GM18520 (cell line): ENCODE data around the gene FAM118B.

Experiments
- ATAC-seq: cut with Tn5 transposase; IDR thresholded peaks from one replicate; pipeline ENCODE4 v1.9.1; 2021; ENCODE audit not compliant: unreplicated experiment

Gene FAM118B

DNA sequence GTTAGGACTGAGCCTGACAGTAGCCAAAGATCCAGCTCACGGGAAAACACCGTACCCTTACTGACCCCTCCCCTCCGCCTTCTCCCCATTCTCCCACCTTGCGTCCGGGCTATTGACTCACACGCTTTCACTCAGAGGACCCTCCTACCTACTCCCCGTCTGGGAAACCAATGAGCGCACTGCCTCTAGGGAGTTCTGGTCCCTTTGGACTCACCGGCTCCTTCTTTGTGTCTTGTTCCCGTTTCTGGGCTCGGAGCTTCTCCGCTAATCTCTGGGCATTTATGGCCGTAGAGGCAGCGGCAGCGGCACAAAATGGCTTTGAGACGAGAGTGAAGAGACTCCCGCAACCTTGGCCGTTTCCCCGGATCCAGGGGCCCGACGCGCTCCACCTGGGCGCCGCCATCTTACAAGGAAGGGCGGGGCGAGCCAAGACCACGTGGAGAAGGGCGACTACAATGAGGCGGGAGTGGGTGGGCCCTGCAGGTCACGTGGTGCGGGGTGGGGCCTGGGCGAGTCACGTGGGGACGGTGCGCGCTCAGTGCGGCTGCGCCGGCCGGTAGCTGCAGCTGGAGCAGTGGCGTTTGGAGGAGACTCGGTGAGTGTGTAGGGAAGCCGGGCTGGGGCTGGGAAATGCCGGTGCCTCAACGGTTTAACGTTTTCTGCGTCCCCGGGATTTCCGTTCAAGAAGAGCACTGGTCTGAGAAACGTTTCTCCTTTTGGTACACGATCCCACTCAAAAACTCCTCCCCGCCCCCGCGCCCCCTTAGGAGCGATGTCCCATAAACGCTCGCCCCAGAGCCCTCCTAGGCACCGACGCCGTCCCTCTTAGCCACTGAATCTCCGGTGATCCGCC, at the start of gene FAM118B, which contains the start of gene RPUSD4:
Gene FAM118B, plus strand, starts transcription at position 547 of the 853 bp plus-strand sequence. CDS start 23,220 bp downstream, outside the sequence.
Gene RPUSD4, minus strand, starts transcription at position 415 of the 853 bp plus-strand sequence. Its CDS starts 12 bp downstream, at position 403.
- peak; percentile 87 for ATAC-seq

GRCh38 chr11:126162306-126163030, 49.1 kb upstream of the FAM118B start:
- ATAC-seq, result no peak

DNA sequence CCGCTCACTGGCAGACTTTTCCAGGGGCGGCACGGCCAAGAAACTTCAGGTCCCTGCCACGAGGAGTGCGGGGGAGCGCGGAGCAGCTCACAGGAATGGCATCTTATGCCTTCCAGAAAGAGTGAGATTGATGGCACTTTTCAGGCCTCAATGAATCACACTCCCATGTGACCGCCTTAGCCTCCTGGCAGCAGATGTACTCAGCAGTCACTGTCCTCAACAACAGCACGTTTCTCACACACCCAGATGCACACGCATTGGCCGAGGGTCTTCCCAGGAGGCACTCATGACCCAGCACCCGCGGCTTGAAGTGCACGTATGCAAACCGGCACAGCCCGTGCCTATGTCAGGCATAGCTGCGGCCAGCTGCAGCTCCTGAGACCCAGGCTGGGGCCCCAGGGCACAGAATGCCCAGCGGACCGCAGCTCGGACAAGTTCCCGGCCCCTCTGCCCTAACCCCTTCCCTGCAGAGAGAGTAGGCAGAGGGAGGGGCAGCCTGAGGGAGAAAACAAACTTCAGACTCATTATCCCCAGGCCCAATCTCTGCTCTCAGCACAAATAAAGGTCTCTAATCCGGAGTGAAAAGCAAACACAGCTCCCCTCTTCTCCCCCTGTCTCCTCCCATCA, 48.4 kb upstream of the FAM118B start:
- no peak for ATAC-seq

DNA sequence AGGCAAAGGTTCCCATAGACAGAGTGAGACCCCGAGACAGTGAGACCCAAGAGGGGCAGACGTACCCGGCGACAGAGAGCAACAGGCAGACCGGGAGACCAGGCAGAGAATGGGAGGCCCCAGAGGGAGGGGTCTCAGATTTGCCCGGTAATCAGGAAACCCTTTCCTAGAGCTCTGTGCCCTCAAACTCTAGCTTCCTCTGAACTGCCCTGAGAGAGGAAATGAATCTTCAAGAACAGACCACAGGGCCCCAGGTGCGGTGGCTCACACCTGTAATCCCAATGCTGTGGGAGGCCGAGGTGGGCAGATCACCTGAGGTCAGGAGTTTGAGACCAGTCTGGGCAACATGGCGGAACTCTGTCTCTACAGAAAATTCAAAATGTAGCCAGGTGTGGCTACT, 47.8 kb upstream of the FAM118B start:
- no peak for ATAC-seq

GRCh38 chr11:126164781-126165180, 46.8 kb upstream of the FAM118B start:
- ATAC-seq, result no peak

DNA sequence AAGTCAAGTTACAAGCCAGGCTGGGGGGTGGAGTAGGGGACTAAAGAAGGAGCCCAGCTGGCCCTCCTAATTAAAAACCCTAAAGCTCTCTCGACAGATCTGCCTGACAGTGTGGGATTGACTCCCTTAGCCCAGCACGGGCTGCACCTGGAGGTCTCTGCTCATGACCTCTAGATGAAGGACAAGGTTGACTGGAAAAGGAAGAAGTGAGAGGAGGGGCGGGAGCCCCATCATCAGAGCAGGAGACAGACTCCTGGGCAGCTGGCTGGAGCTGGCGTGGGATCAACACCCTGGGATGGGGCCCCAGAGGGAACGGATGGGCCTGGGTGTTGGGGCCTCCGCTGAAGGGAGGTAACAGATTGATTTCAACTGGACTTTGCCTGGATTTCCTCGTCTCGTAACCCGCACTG, 46.3 kb upstream of the FAM118B start:
- ATAC-seq, result no peak

- no peak for ATAC-seq
These were observed 45.8 kb upstream of the FAM118B start for GRCh38 chr11:126165757-126166156.

DNA sequence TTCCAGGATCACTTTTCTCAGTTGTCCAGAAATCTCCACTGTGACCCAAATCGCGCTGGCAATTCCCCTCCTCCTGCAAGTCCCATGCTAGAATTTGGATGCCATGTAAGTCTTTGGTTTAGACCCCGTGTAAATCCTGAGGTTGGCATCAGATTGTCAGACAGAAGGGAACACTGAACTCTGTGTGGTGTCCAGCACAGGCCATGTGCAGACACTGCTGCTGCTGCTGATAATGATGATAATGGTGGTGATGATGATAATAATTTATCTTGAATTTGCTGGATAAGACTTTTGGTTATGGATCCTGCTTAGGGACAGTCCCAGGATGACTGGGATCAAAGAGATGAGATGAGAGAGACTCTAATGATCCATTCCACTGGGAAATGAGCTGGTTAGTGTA, 45.2 kb upstream of the FAM118B start:
- ATAC-seq, result no peak

GRCh38 chr11:126167488-126167887, 44.1 kb upstream of the FAM118B start:
- no peak for ATAC-seq

- no peak for ATAC-seq
These were observed 42.3 kb upstream of the FAM118B start for GRCh38 chr11:126169291-126169690.

- no peak for ATAC-seq
These were observed 39.0 kb upstream of the FAM118B start for GRCh38 chr11:126172596-126173038.

GRCh38 chr11:126173257-126173656, 38.3 kb upstream of the FAM118B start:
- ATAC-seq, result no peak

DNA sequence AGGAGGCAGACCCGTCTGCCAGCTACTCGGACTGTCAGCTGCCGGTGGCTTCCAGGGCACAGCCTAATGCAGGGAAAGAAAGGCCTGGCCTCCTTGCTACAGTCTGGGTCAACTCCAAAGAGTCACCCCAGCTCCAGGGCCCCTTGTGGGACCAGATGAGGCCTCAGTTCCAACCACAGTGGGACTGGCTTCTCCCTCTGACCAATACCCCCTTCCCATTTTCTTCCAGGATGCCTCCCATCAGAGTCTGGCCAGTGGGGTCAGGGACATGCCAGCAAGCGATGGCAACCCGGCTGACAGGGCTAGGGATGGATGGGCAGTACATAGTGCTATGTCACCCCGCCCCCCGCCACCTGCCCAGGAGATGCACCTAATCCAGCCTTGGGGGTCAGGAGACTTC, 36.8 kb upstream of the FAM118B start:
- ATAC-seq, result no peak

DNA sequence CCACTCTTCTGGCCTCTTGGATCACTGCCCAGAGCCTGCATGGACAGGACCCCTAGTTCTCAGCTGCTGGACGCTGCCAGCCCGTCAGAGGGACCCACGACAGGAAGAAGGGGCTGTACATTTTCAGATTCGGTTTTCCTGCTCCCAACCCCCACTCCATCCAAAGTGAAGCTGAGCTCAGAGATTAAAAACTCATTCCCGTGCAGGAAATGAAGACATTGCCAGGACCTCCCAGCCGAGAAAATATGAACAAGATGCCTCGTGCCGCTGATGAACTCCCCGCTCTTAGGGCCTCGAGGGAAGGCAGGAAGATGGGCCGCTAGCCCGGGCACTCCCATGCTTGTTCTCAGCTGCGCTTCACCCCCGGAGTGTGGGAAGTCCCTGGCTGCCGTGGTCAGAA, 36.2 kb upstream of the FAM118B start:
- no peak for ATAC-seq

DNA sequence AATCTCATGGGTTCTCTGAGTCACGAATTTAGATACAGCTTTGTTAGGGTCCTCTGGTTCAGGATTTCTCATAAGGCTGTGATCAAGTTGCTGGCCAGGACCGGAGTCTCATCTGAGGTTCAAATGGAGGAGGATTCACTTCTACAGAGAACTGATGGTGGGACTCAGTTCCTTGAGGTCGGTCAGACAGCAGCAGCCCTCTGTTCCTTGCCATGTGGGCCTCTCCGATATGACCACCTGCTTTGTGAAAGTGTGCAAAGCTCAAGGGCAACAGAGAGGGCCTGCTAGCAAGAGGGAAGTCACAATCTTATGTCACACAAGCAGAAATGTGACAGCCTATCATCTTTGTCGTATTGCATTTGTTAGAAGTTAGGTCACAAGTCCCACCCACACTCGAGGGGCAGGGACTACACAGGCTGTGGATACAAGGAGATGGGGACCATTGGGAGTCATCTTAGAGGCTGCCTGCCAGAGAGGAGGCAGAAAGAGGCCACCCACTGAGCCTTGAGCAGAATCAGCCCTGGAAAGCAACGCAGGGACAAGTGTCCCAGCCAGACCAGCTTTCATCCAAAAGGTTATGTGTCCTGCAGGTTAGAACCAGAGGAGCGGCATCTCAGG, 34.6 kb upstream of the FAM118B start:
- ATAC-seq, result no peak

DNA sequence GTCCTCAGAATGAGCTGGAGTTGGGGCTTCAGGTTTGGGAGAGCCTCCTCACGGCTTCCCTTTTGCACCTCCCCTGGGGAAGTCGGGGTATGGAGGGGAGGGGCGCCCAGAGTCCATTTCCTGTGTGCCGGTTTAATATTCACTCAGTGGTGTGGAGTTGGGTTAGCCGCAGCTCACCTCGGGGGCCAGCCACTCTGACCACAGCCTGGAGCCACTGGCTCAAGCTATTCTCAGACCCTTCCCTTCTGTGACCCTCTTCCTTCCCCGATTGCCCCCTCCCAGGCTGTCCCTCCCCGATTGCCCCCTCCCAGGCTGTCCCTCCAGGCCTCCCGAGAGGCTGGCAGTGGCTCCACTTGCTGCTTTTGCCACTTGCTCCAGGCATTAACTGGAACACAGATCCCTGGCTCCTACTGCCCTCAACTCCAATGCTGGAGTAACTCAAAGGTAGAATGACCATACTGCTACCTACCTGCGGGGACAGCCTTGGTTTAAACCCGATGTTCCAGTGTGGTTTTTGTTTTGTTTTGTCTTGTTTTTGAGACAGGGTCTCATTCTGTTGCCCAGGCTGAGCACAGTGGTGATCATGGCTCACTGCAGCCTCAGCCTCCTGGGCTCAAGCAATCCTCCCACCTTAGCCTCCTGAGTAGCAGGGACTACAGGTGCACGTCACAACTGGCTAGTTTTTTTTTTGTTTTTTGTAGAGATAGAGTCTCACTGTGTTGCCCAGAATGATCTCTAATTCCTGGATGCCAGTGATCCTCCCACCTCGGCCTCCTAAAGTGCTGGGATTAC, 29.4 kb upstream of the FAM118B start:
- ATAC-seq, result no peak

GRCh38 chr11:126182787-126183445, 28.7 kb upstream of the FAM118B start:
- ATAC-seq, result no peak

GRCh38 chr11:126185259-126186024, 26.1 kb upstream of the FAM118B start:
- no peak for ATAC-seq
